Pulmonary artery endothelial cell (primary cell): Measurements from ENCODE around the gene DTX2. TPM values are rescaled to one million over a fixed set of nuclear protein-coding genes. Genes with fewer than 3 reads are reported as not detected.
"Not testable (repeated sequence)": the region's sequence is repeated elsewhere in the genome, so short reads cannot be mapped to it uniquely, and the experiment has no call there.

Experiments used
- DNase-seq: peaks from one replicate; pipeline ENCODE4 v3.0.0-alpha.2; 2011; ENCODE audit warnings: low read depth, low spot score
- total RNA-seq: library from RNA; depleted of rRNA; stranded (reverse); fragments of >200 nt; gene quantifications from 2 replicates; pipeline ENCODE4 v1.2.3, GENCODE V29; 2014

Gene DTX2
- total RNA-seq, 1 donor from 2014 or later: 4.6 TPM

DNA sequence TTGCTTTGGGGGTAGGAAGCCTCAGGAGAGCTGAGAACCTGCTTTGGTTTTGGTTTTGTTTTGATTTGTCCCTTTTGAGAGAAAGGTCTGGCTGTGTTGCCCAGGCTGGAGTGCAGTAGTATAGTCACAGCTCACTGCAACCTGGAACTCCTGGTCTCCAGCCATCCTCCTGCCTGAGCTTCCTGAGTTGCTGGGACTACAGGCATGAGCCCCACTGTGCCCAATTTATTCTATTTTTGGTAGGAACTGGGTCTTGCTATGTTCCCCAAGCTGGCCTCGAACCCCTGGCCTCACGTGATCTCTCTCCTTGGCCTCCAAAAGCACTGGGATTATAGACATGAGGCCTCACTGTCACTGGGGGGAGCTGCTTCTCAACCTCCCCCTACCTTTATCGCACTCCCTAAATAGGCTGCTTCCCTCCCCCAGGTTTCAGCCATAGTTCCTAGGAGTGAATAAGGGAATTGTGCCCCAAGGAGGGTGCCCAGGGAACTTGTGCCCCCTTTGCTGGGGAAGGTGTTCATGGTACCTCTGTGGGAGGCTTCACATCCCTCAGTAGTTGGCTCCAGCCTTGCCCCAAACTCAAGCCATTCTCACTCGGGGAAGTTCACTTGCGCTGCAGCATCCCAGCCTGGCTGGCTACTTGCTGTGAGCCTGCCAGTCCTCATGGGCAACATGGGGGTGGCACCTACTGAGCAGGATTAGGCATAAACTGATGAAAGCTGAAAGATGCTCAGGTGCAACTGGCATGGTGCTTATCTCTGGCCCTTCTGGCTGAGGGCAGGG is 18.7 kb upstream of the DTX2 start:
- not testable (repeated sequence) for DNase-seq

DNA sequence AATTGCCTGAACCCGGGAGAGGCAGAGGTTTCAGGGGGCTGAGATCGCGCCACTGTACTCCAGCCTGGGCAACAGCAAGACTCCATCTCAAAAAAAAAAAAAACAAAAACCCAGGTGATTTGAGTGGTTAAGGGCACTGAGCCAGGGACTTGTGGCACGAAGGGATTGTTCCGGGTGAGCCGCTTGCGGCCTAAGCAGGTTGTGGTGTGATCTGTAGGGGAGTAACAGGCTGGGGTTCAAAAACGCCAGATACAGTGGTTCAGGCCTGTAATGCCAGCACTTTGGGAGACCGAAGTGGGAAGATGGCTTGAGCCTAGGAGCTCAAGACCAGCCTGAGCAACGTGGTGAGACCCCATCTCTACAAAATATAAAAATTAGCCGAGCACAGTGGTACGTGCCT is 17.7 kb upstream of the DTX2 start:
- not testable (repeated sequence) for DNase-seq

DNA sequence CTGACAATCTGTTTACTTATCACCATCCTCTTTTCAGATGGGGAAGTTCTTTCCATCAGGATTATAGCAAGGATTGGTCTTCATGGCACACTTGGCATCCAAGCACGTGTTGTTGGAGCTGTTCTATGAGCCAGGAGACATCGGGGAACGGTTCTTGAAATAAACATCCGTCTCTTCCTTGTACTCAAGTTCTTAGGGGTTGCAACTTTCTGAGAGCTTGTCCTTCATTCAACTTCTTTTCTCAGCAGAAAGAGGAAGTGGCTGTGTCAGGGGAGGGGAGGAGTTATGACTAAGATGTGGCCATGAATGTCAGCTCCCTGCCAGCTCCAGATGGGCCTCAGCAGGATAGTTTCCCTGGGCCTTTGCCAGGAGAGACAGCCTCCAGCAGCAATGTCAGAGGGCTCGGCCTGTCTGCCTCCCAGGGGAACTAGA is 15.9 kb upstream of the DTX2 start:
- not testable (repeated sequence) for DNase-seq

DNA sequence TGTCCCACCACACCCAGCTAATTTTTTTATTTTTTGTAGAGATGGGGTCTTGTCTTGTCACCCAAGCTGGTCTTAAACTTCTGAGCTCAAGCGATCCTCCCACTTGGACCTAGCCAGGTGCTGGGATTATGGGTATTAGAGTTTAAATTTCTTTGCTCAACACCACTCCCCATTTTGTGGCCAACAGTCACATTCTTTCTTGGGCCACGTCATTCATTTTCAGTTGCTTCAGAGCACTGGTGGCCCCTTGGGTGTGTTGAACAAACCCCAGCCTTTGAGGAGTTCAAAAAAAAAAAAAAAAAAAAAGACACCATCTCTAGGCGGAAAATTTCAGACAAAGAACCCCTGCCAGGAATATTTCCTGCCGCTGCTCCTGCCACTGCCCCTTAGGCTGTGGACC is 4.5 kb upstream of the DTX2 start:
- not testable (repeated sequence) for DNase-seq

DNA sequence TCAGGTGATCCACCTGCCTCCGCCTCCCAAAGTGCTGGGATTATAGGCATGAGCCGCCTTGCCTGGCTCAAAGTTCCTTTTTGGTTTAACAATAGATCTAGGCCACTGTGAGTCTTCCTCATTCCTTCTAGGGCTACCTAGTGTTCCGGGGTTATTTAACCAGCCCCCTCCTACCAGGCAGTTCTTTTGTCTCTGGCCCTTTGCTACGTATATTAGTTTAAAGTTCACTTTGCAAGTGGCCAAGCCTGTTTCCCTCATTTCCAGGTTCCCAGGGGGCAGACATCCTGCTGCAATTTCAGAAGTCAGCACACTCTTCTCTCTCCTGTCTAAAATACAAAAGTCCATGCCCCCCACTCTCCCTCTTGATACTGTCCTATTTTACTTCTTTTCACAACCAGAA is 3.0 kb upstream of the DTX2 start:
- not testable (repeated sequence) for DNase-seq

DNA sequence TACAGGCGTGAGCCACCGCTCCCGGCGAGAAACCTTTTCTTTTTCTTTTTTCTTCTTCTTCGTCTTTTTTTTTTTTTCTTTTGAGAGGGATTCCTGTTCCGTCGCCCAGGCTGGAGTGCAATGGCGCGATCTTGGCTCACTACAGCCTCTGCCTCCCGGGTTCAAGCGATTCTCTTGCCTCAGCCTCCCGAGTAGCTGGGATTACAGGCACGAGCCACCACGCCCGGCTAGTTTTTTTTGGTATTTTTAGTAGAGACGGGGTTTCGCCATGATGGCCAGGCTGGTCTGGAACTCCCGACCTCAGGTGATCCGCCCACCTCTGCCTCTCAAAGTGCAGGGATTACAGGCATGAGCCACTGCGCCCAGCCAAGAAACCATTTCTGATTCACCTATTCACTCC is 742 bp upstream of the DTX2 start:
- not testable (repeated sequence) for DNase-seq

DNA sequence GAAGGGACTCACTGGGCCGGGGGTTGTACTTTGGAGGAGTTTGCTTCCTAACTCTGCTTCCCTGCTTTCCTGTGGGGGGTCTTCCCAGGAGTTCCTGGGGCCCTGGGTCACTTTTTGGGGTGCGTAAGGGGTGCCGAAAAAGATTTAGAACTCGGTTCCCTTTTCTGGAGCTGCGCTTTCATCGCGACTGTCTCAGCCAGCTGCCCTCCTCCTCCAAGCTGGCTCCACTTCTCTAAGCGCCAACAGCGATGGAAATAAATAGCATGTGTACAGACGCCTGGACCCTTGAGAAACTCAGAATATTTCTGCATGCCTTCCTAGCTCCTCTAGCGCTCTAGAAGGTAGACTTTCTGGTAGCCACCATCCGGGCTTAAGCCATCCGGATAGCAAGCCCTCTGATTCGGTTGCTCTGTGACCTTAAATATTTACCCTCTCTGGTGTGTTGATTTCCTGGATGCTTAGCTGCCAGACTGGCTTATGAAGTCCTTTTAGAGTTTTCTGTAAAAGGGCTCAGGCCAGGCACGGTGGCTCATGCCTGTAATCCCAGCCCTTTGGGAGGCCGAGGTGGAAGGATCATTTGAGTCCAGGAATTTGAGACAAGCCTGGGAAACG is 868 bp downstream of the DTX2 start:
- DNase-seq: not testable (repeated sequence)

DNA sequence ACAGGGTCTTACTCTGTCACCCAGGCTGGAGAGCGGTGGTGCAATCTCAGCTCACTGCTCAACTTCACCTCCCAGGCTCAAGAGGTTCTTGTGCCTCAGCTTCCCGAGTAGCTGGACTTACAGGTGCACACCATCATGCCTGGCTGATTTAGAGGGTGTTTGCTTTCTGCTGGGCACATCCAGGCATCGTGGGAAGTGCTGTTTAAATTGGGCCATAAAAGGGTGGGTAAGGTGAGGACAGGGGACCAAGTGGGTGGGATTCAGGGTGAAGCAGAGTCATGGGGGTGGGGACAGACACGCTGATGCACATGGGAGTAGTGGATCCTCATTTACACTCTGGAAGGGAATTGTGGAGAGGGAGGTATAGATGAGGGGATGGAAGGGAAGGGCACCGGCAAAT is 3.5 kb downstream of the DTX2 start:
- DNase-seq: not testable (repeated sequence)

DNA sequence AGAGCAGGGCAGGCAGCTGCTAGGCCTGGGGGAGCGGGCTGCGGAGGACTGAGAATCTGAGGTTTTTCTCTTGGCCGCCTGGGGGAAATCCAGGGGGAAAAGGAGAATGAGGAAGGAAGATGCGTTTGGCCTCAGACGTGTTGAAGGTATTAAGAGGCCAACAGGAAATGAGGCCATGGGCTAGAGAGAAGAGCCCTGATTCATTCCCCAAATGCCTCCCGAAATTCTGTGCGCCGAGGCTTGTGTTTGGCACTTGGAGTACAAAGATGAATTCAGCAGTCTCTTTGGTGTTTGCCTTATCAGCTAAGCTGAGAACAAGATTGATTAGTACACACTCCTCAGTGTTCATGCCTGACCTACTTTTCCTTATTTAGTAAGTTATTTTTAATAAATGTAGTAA is 4.4 kb downstream of the DTX2 start:
- not testable (repeated sequence) for DNase-seq

DNA sequence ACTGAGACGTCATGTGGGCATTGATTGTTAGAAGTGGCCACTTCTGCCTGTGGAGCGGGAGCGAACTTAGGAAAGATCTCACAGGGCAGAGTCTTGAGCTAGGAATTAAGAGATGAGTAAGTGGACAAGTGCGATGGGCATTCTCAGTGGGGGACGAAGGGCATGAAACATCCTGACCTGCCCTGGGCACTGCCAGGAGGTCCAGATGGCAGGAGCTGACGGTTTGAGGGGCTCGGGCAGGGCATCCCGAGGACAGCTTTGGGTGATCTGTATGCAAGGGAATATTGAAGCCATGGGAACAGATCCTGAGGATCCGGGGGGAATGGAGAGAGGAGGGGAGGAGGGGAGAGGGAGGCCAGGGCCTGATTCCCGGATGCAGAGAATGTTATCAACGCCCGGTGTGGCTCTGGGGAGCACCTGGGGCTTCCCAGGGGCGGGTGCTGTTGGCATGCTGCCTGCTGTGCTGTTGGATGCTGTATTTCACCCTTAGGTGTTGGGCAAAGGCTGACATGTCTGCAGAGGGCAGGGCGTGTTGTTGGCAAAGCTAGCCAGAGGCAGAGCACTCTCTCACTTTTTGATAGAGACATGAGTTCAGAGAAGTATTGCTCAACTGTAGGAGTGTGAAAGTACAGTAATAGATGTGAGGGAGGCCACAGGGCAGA is 6.4 kb downstream of the DTX2 start:
- DNase-seq: not testable (repeated sequence)

DNA sequence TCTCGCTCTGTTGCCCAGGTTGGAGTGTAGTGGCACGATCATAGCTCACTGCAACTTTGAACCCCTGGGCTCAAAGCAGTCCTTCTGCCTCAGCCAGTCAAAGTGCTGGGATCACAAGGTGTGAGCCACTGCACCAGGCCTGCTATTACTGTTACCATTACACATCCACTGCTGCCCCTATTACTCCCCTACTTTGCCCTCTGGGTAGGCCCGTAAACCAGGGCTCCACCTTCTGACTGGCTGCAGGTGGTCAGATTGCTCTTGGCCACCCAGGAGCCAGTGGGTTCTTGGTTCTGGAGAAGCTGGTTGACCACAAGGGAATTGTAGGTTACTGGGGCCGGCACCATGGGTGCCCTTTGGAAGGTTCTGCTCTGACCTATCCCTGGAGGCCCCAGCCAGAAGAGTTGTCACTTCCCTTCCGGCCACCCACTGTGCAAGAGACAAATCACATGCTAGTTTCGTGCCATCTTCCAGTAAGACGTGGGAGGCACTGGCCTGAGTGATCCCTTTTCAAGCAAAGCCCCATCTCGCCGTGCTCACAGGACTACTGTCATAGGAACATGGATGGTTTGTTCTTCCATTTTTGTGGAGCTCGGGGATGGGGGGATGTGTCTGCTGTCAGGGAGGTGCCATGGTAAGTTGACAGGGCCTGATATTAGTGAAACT is 10.2 kb downstream of the DTX2 start:
- not testable (repeated sequence) for DNase-seq

DNA sequence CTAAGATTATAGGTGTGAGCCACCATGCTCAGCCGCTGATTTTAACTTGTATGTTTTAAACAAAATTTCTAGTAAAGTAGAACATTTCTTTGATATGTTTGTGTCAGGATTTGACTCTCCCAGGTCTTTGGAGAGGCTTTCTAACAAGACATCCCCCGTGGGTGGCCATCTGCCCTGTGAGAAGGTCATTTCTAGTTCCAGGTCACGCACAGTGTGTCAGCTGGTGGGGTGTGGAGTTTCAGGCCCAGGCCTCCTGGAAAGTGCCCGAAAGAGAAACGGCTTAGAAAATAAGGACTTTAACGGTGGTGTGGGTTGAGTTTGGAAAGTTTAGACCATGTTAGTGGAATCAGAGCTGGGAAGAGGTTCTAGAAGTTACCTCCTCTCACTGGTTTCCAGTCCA is 11.6 kb downstream of the DTX2 start:
- DNase-seq: not testable (repeated sequence)

DNA sequence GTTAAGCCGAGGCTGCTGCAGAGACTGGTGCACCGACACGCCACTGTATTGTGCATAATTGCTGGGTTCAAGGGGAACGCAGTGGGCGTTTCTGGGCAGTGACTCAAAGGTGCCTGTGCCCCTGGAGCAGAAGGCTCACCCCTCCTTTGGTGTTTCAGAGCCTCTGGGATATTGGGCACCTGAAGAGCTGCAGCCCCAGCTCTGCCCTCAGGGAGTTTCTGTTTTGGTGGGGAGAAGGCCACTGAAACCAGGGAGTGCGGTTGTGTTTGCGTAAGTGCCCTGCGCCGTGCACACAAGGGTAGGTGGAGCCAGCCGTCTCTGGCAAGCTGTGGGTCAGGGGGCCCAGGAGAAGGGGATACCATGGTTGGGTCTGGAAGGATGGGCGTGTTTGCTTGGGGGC is 14.8 kb downstream of the DTX2 start:
- DNase-seq: not testable (repeated sequence)

DNA sequence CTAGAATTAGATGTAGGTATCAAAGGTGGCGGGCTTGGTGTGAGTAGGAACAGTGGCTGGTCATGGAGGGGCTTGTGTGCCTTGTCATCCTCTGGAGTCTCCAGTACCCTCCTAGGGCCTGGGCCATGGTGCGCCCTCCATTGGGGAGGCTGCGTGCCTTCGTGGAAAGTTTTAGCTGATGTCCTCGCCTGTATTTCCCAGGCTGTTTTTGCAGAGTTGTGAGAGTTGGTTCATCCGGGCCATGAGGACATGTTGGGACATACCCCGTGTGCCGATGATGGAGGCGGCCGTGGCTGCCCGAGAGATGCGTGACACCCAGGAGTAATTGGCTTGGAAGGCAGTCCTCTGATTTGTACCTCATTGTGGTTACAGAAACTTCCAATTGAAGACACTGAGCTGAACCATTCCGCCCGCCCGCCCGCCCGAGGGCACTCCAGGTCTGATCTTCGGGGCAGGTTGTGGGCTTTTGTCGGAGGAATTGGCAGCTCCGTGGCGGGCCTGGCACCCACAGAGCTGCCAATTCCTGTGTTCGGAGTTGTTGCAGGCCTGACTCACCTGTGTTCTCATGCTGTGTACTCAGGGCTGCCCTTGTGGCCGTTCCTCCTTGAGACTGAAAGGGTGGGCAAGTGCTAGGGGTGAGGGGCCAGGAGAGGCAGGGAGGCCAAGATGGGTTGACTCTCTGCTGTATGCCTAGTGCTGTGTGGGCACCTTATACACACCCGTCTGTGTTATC is 15.4 kb downstream of the DTX2 start:
- DNase-seq: not testable (repeated sequence)

DNA sequence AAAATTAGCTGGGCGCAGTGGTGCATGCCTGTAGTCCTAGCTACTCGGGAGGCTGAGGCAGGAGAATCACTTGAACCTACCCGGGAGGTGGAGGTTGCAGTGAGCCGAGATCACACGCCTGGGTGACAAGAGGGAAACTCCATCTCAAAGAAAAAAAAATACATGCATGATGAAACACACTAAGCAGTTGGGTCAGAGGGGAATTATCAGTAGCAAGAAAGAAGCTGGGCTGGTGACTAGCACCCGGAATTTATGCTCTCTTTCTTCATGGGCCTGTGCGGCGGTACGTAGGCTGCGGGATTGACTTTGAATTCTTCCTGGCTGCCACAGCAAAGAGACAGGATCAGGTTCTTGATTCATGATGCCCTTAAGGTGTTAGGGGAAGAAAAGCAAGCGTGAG is 18.1 kb downstream of the DTX2 start:
- DNase-seq: not testable (repeated sequence)

DNA sequence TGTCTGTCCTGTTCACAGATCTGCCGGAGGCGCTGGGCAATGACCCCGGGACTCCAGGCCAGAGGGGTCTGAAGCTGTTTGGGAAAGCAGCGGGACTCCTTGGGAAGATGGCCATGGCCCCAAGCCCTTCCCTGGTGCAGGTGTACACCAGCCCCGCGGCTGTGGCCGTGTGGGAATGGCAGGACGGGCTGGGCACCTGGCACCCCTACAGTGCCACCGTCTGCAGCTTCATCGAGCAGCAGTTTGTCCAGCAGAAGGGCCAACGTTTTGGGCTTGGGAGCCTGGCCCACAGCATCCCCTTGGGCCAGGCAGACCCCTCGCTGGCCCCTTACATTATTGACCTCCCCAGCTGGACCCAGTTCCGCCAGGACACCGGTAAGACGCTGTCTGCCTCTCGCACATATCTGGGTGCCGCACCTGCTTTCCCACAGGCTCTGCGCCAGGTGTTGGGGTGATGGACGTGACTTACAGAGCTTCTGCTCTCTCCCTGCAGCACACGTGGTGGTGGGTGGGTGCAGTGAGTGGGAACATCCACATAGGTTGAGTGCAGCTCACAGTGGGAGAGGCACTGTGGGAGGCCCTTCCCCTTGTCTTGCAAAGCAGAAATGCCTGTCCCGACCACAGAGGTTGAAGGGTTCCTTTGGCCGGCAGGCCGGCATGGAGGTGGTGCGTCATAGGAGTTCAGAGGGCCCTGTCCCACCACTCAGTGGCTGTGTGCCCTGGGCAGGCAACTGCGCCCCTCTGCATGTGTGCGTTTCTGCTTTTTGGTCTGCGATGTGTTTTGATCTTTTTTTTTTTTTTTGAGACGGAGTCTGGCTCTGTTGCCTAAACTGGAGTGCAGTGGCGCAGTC is 19.1 kb downstream of the DTX2 start:
- DNase-seq: not testable (repeated sequence)

DNA sequence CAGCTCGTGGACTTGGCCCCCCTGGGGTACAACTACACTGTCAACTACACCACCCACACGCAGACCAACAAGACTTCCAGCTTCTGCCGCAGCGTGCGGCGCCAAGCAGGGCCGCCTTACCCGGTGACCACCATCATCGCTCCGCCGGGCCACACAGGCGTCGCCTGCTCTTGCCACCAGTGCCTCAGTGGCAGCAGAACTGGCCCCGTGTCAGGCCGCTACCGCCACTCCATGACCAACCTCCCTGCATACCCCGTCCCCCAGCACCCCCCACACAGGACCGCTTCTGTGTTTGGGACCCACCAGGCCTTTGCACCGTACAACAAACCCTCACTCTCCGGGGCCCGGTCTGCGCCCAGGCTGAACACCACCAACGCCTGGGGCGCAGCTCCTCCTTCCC is 21.2 kb downstream of the DTX2 start:
- DNase-seq: not testable (repeated sequence)

DNA sequence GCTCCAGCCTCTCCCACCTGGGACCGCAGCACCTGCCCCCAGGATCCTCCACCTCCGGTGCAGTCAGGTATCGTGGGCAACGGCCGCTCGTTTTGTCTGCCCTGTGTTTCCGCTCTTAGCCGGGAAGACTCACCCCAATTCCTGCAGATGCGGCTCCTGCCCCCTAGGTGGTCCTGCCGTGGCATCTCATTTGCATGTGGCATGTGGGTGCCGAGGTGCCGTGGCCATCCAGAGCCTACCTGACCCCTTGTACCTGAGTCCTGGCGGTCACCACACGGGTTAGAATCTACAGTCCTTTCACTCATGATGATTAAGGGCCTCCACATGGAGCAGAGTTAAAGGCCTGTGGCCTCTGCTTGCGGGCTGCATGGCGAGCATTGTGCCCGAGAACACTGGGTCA is 21.6 kb downstream of the DTX2 start:
- DNase-seq: not testable (repeated sequence)

DNA sequence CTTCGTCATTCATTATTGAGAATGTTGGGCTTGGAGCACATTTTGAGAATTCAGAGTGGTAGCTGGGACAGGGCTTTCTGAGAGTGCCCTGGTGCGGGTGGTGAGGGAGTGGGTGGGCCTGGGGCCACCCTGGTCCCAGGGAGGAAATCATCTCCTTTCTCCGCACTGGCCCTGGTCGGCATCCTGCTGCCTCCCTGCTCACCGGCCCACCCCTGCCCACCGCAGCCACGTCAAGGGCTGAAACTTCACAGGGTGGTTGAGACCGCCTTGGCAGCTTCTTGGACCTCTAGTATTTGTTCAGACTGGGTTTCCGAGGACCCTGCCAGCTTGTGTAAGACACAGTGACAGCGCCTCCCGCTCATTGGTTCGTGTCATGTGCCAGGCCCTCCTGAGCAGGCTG is 22.9 kb downstream of the DTX2 start:
- not testable (repeated sequence) for DNase-seq
